Heart left ventricle (tissue), 16 donors: ENCODE results near the gene ATOH1. TPM values are rescaled to one million over a fixed set of nuclear protein-coding genes. Genes with fewer than 3 reads are reported as not detected.

Source experiments
- ATAC-seq, 4 donors: fragments of 200-7000 bp; cut with Tn5 transposase; one replicate each; pipeline ENCODE4 v1.9.1; 2020 to 2022; ENCODE audit warnings: moderate library complexity in 4 of 4, mild to moderate bottlenecking in 3 of 4, moderate number of reproducible peaks in 1 of 4
- DNase-seq, 5 donors: peaks; one replicate each; pipeline ENCODE4 v3.0.0-alpha.2; 2020
- H3K27ac ChIP-seq, 12 donors: fragments of 200-600 bp; sonication (generic) in 4 of 12; one replicate each; pipeline versions ENCODE4 v1.5.0 to v1.8.0; 2016 to 2022; ENCODE audit warnings: mild to moderate bottlenecking in 2 of 12
- H3K27me3 ChIP-seq, 9 donors: fragments of 200-600 bp; sonication (generic) in 2 of 9; one replicate each; pipeline versions ENCODE4 v1.5.1 to v1.8.0; 2016 to 2022; ENCODE audit warnings: mild to moderate bottlenecking in 3 of 9
- H3K36me3 ChIP-seq, 9 donors: fragments of 200-600 bp; sonication (generic) in 2 of 9; one replicate each; pipeline versions ENCODE4 v1.5.0 to v1.8.0; 2018 to 2022; ENCODE audit warnings: mild to moderate bottlenecking in 2 of 9
- H3K4me1 ChIP-seq, 12 donors: fragments of 200-600 bp; sonication (generic) in 4 of 12; one replicate each; pipeline versions ENCODE4 v1.5.0 to v1.8.0; 2016 to 2022; ENCODE audit warnings: mild to moderate bottlenecking in 3 of 12
- H3K4me3 ChIP-seq, 12 donors: fragments of 200-600 bp; sonication (generic) in 4 of 12; one replicate each; pipeline versions ENCODE4 v1.5.0 to v1.8.0; 2017 to 2022; ENCODE audit warnings: mild to moderate bottlenecking in 9 of 12, moderate library complexity in 4 of 12
- H3K9me3 ChIP-seq, 12 donors: fragments of 200-600 bp; sonication (generic) in 4 of 12; one replicate each; pipeline versions ENCODE4 v1.5.0 to v1.8.0; 2016 to 2022; ENCODE audit warnings: mild to moderate bottlenecking in 1 of 12
- POLR2A ChIP-seq, 2 donors: fragments of 450-650 bp; IDR thresholded peaks; one replicate each; pipeline ENCODE4 v1.6.1; 2017; ENCODE audit warnings: antibody characterized with exemption in 2 of 2, mild to moderate bottlenecking in 2 of 2, moderate library complexity in 2 of 2
- WGBS, 4 donors: extraction: QIAGEN DNeasy Blood & Tissue Kit in 2 of 4; methylation state at CpG; one replicate each; pipeline versions ENCODE4 v1.1.5 to v1.1.7; 2013 to 2018; 5-methylcytosine and 5-hydroxymethylcytosine counted together
- intact Hi-C, 10 donors: fragments of 100-400 bp; cut with DNase I; formaldehyde crosslinking; loops; one replicate each; pipeline versions ENCODE4 v1.11.1 to v1.14.2; 2022
- long read RNA-seq, 3 donors: library from polyadenylated mRNA; unstranded; transcript quantifications; one replicate each; pipeline ENCODE4 v2.0.0, GENCODE V29; 2020 to 2021
- polyA plus RNA-seq, 2 donors: library from polyadenylated mRNA; stranded (reverse); fragments of 200-250 nt; gene quantifications; one replicate each; pipeline ENCODE4 v1.2.3, GENCODE V29; 2013
- total RNA-seq, 9 donors: library from RNA; depleted of rRNA in 2 of 9; stranded (reverse); fragments of >200 nt in 2 of 9; fragmentation: NEBNext Ultra II Directional in 3 of 9; extraction: Animal tissue kit (Norgen Biotek cat#: 25700) in 3 of 9; gene quantifications; one replicate each; pipeline versions ENCODE4 v1.1.0 to v1.2.4, GENCODE V29; 2016 to 2023
- TF ChIP-seq, protein P1 (sequence below), 12 donors: fragments of 200-600 bp; sonication (generic) in 4 of 12; IDR thresholded peaks; one replicate each; pipeline versions ENCODE4 v1.5.0 to v1.8.0; 2018 to 2022; ENCODE audit warnings: antibody characterized with exemption in 12 of 12, mild to moderate bottlenecking in 5 of 12
- donor health status: ischemic (EF 13 %, LVEDD 7.1; RV severe dilation, severe dysfunction).
- donor health status: healthy with polysubstance abuse.
- donor health status: DM: no; HTN: yes; CAD: no.
- donor health status: DM: no; HTN: no; CAD: no.
- donor health status: ischemic (EF 25% LVEDD 6.9; RV normal size, moderate dysfunction).
- donor health status: ischemic (EF 25% LVEDD 5.7; RV mildly dilated, moderate dysfunction).
- donor health status: healthy.
- donor health status: DM: yes; HTN: yes; CAD: no.
- donor health status: ischemic (EF 35%, LVEDD 5.7; RV mildly dilated, moderate dysfunction).
- donor health status: nonischemic (EF 11% LVEDD 7.7; RV severe dilation, severe dysfunction).
- donor health status: DM: yes; HTN: yes; CAD: no.
- donor health status: PGD.
- donor health status: ischemic (EF 29% LVEDD 5.4; RV normal size, mild dysfunction).
- donor health status: nonischemic (EF 23%, LVEDD 6.1; RV moderate dilation, normal function).

ATOH1 gene, protein sequence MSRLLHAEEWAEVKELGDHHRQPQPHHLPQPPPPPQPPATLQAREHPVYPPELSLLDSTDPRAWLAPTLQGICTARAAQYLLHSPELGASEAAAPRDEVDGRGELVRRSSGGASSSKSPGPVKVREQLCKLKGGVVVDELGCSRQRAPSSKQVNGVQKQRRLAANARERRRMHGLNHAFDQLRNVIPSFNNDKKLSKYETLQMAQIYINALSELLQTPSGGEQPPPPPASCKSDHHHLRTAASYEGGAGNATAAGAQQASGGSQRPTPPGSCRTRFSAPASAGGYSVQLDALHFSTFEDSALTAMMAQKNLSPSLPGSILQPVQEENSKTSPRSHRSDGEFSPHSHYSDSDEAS
- not detected for total RNA-seq
- not detected for polyA plus RNA-seq
- long read RNA-seq, donor 1 = 0 reads
- long read RNA-seq, donor 2 = 0 reads
- long read RNA-seq, donor 3 = 0 reads

DNA sequence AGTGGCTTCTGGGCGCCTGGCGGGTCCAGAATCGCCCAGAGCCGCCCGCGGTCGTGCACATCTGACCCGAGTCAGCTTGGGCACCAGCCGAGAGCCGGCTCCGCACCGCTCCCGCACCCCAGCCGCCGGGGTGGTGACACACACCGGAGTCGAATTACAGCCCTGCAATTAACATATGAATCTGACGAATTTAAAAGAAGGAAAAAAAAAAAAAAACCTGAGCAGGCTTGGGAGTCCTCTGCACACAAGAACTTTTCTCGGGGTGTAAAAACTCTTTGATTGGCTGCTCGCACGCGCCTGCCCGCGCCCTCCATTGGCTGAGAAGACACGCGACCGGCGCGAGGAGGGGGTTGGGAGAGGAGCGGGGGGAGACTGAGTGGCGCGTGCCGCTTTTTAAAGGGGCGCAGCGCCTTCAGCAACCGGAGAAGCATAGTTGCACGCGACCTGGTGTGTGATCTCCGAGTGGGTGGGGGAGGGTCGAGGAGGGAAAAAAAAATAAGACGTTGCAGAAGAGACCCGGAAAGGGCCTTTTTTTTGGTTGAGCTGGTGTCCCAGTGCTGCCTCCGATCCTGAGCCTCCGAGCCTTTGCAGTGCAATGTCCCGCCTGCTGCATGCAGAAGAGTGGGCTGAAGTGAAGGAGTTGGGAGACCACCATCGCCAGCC lies at the start of gene ATOH1:
Gene ATOH1 (plus strand): TSS at position 422 of the 663 bp plus-strand sequence. CDS start 174 bp downstream, at position 596.
- Histone ChIP-seq H3K4me3 (peak within 1 kb of the TSS; percentile 14 to 48 (median 34)), H3K36me3 (no peaks in the 10 kb centered on the region), H3K4me1 (peaks cover 0 to 30% (median 12%) of the 10 kb centered on the region in 12 donors), H3K27ac (no peak within 1 kb of the TSS), H3K9me3 (no peaks in the 10 kb centered on the region), H3K27me3 (peaks cover 31 to 89% (median 65%) of the 10 kb centered on the region in 9 donors)
- intact Hi-C loops = no loop called here
- DNase-seq (peak in 3 of 5 donors; percentile 31 to 64 (median 32)), ATAC-seq (peak; percentile 37 to 72 (median 60))
- WGBS, 4 donors = 0 to 1% (median 1%) methylated on average over 46 of the region's 46 CpGs
- TF ChIP-seq POLR2A (IDR thresholded peaks at IDR 0.05) = no peak
- TF ChIP-seq, protein P1, sequence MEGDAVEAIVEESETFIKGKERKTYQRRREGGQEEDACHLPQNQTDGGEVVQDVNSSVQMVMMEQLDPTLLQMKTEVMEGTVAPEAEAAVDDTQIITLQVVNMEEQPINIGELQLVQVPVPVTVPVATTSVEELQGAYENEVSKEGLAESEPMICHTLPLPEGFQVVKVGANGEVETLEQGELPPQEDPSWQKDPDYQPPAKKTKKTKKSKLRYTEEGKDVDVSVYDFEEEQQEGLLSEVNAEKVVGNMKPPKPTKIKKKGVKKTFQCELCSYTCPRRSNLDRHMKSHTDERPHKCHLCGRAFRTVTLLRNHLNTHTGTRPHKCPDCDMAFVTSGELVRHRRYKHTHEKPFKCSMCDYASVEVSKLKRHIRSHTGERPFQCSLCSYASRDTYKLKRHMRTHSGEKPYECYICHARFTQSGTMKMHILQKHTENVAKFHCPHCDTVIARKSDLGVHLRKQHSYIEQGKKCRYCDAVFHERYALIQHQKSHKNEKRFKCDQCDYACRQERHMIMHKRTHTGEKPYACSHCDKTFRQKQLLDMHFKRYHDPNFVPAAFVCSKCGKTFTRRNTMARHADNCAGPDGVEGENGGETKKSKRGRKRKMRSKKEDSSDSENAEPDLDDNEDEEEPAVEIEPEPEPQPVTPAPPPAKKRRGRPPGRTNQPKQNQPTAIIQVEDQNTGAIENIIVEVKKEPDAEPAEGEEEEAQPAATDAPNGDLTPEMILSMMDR (IDR thresholded peaks at IDR 0.05) = no peak

DNA sequence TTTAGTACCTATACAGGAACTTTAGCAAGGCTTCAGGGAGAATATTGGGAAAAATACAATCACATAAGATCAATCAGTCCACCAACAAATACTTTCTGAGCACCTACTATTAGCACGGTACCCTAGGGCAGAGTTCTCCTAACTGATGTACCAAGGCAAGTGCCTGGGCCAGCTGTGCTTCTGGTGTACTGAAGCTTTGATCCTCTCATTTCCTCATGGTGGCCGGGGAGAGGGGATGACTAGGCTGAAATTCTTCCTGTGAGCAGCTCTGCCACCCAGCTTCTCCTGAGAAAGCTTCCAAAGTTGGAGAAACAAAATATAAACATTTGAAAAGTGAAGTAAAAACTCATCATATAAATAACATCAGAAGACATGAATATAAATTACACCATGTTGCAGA lies 49.3 kb upstream of the ATOH1 start:
- Histone ChIP-seq H3K9me3 (no peaks in the 10 kb centered on the region), H3K27me3 (peaks cover 0 to 9% (median 0%) of the 10 kb centered on the region in 9 donors), H3K4me1 (no peaks in the 10 kb centered on the region), H3K27ac (no peak overlapping the region), H3K36me3 (no peaks in the 10 kb centered on the region), H3K4me3 (no peak overlapping the region)
- DNase-seq = no peak
- ATAC-seq = no peak
- WGBS, 4 donors = 69 to 78% (median 73%) methylated on average over 2 of the region's 2 CpGs
- intact Hi-C loops = no loop called here
- TF ChIP-seq, protein P1 (IDR thresholded peaks at IDR 0.05) = no peak
- no peak for TF ChIP-seq POLR2A (IDR thresholded peaks at IDR 0.05)

DNA sequence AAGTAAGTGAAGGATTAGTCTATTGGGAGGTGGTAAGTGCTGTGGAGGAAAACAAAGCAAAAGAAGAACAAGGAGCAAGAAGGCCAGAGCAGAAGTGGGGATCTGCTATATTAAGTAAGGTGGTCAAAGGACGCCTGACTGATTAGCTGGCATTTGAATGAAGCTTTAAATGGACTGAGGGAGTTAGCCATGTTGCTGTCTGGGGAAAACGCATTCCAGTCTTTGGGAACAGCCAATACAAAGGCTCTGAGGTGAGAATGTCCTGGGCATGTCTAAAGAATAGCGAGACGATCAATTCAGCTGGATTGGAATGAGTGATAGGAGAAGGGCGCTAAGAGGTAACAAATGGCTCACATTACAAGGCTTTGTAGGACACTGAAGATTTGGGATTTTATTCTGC lies 48.5 kb upstream of the ATOH1 start:
- ATAC-seq (no peak), DNase-seq (no peak)
- H3K4me1 ChIP-seq = no peaks in the 10 kb centered on the region
- no peaks in the 10 kb centered on the region for H3K36me3 ChIP-seq
- no peaks in the 10 kb centered on the region for H3K9me3 ChIP-seq
- TF ChIP-seq POLR2A (IDR thresholded peaks at IDR 0.05) = no peak
- TF ChIP-seq, protein P1 (IDR thresholded peaks at IDR 0.05) = no peak
- no peak overlapping the region for H3K4me3 ChIP-seq
- H3K27ac ChIP-seq = no peak overlapping the region
- H3K27me3 ChIP-seq = peaks cover 0 to 9% (median 0%) of the 10 kb centered on the region in 9 donors
- 76 to 86% (median 80%) methylated on average over 5 of the region's 5 CpGs for WGBS, 4 donors
- intact Hi-C loops = no loop called here

DNA sequence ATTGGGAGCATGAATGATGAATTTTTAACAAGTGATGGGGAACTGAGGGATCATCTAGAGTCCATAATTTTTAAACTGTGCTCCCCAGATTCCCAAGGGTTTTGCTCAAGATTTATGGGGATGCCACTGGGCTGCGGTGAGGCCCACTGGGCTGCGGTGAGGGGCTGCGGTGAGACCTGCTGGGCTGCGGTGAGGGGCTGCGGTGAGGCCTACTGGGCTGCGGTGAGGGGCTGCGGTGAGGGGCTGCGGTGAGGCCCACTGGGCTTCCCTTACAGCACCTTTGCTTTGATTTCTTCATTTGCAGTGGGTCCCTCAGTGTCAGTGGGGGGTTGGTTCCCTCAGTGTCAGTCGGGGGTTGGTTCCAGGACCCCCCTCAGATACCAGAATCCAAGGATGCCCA lies 47.4 kb upstream of the ATOH1 start:
- no peak for DNase-seq
- 86 to 94% (median 92%) methylated on average over 9 of the region's 9 CpGs for WGBS, 4 donors
- intact Hi-C loops = no loop called here
- Histone ChIP-seq H3K4me1 (no peaks in the 10 kb centered on the region), H3K4me3 (no peak overlapping the region), H3K36me3 (no peaks in the 10 kb centered on the region), H3K9me3 (no peaks in the 10 kb centered on the region), H3K27ac (no peak overlapping the region), H3K27me3 (peaks cover 0 to 9% (median 0%) of the 10 kb centered on the region in 9 donors)
- no peak for TF ChIP-seq POLR2A (IDR thresholded peaks at IDR 0.05)
- TF ChIP-seq, protein P1 (IDR thresholded peaks at IDR 0.05) = no peak
- no peak for ATAC-seq
